Trophoblast cell (in vitro differentiated cells and primary cell): ENCODE results near the gene HEPACAM2.
A peak's percentile ranks its signal among the peaks of the same experiment; 100 is the strongest.

Source experiments
- DNase-seq, 2 donors: peaks; one replicate each; pipeline ENCODE4 v3.0.0-alpha.2; 2016
- H2AFZ ChIP-seq: 2 replicates; pipeline ENCODE4 v1.6.1; 2013; ENCODE audit warnings: low read length, moderate library complexity, mild to moderate bottlenecking; ENCODE audit not compliant: insufficient read depth, poor library complexity
- H2AK5ac ChIP-seq: 2 replicates; pipeline ENCODE4 v1.6.1; 2013; ENCODE audit warnings: mild to moderate bottlenecking, low read length
- H2BK120ac ChIP-seq: 2 replicates; pipeline ENCODE4 v1.6.1; 2013; ENCODE audit warnings: low read length, mild to moderate bottlenecking, moderate library complexity; ENCODE audit not compliant: insufficient read depth, poor library complexity
- H2BK12ac ChIP-seq: 2 replicates; pipeline ENCODE4 v1.6.1; 2013; ENCODE audit warnings: mild to moderate bottlenecking, low read length, moderate library complexity
- H2BK5ac ChIP-seq: 2 replicates; pipeline ENCODE4 v1.6.1; 2013; ENCODE audit warnings: low read length, low read depth, moderate library complexity, mild to moderate bottlenecking; ENCODE audit not compliant: poor library complexity
- H3K14ac ChIP-seq: 2 replicates; pipeline ENCODE4 v1.6.1; 2013; ENCODE audit warnings: mild to moderate bottlenecking, low read length
- H3K18ac ChIP-seq: 2 replicates; pipeline ENCODE4 v1.6.1; 2013; ENCODE audit warnings: mild to moderate bottlenecking, low read length
- H3K23ac ChIP-seq: 2 replicates; pipeline ENCODE4 v1.6.1; 2013; ENCODE audit warnings: low read length
- H3K27ac ChIP-seq: 2 replicates; pipeline ENCODE4 v1.5.1; 2013; ENCODE audit warnings: low read depth, mild to moderate bottlenecking, inconsistent platforms, low read length, moderate library complexity
- H3K27me3 ChIP-seq: 2 replicates; pipeline ENCODE4 v1.6.1; 2013; ENCODE audit warnings: inconsistent platforms, mild to moderate bottlenecking, low read length, moderate library complexity; ENCODE audit not compliant: insufficient read depth
- H3K36me3 ChIP-seq, 2 experiments: 1 replicate in 1 of 2; 2 replicates in 1 of 2; pipeline ENCODE4 v1.6.1; 2013; ENCODE audit warnings: low read length in 2 of 2, mild to moderate bottlenecking in 2 of 2, moderate library complexity in 1 of 2; ENCODE audit not compliant: insufficient read depth in 2 of 2, control insufficient read depth in 1 of 2
- H3K4ac ChIP-seq: 2 replicates; pipeline ENCODE4 v1.6.1; 2013; ENCODE audit warnings: low read depth, mild to moderate bottlenecking, low read length, moderate library complexity
- H3K4me1 ChIP-seq, 2 experiments: 1 replicate in 1 of 2; 2 replicates in 1 of 2; pipeline ENCODE4 v1.6.1; 2013; ENCODE audit warnings: low read length in 2 of 2, mild to moderate bottlenecking in 2 of 2, moderate library complexity in 1 of 2; ENCODE audit not compliant: insufficient read depth in 2 of 2, control insufficient read depth in 1 of 2
- H3K4me2 ChIP-seq: 2 replicates; pipeline ENCODE4 v1.6.1; 2013; ENCODE audit warnings: inconsistent platforms, mild to moderate bottlenecking, low read length, moderate library complexity
- H3K4me3 ChIP-seq: 2 replicates; pipeline ENCODE4 v1.5.1; 2013; ENCODE audit warnings: mild to moderate bottlenecking, low read depth, low read length, inconsistent platforms
- H3K79me1 ChIP-seq: one replicate; pipeline ENCODE4 v1.6.1; 2013; ENCODE audit warnings: low read length
- H3K79me2 ChIP-seq: 2 replicates; pipeline ENCODE4 v1.6.1; 2013; ENCODE audit warnings: low read length, mild to moderate bottlenecking; ENCODE audit not compliant: control insufficient read depth, insufficient read depth, poor library complexity
- H3K9ac ChIP-seq: 2 replicates; pipeline ENCODE4 v1.6.1; 2013; ENCODE audit warnings: mild to moderate bottlenecking, low read length
- H3K9me3 ChIP-seq: 2 replicates; pipeline ENCODE4 v1.6.1; 2013; ENCODE audit warnings: low read depth, mild to moderate bottlenecking, control low read depth, inconsistent platforms, low read length; ENCODE audit not compliant: insufficient read depth
- H4K12ac ChIP-seq: 2 replicates; pipeline ENCODE4 v1.6.1; 2013; ENCODE audit warnings: low read depth, mild to moderate bottlenecking, low read length, moderate library complexity
- H4K8ac ChIP-seq: 2 replicates; pipeline ENCODE4 v1.6.1; 2013; ENCODE audit warnings: low read depth, mild to moderate bottlenecking, low read length, moderate library complexity
- H4K91ac ChIP-seq: one replicate; pipeline ENCODE4 v1.6.1; 2013; ENCODE audit warnings: low read depth, mild to moderate bottlenecking, low read length, moderate library complexity
- WGBS: extraction: QIAGEN DNeasy Blood & Tissue Kit; methylation state at CpG from one replicate; pipeline ENCODE4 v1.1.7; 2013; ENCODE audit warnings: missing lambda C conversion rate; ENCODE audit not compliant: insufficient read length, insufficient coverage; ENCODE audit errors: extremely low coverage; 5-methylcytosine and 5-hydroxymethylcytosine counted together

The HEPACAM2 gene

GRCh38 chr7:93249491-93250148 lies 23.4 kb upstream of the HEPACAM2 start:
- Histone ChIP-seq H3K9ac (no peak overlapping the region), H4K91ac (no peak overlapping the region)
- no CpG with 5 or more reads among the region's 5 CpGs for WGBS

GRCh38 chr7:93245525-93246432 lies 19.5 kb upstream of the HEPACAM2 start:
- Histone ChIP-seq H2AFZ (no peak overlapping the region), H3K36me3 (no peaks in the 10 kb centered on the region), H3K79me1 (no peaks in the 10 kb centered on the region), H3K27ac (no peak overlapping the region), H3K4me2 (no peak overlapping the region), H3K14ac (no peak overlapping the region), H4K8ac (no peak overlapping the region), H2BK5ac (no peak overlapping the region), H4K91ac (no peak overlapping the region), H3K27me3 (no peaks in the 10 kb centered on the region), H3K4me1 (no peaks in the 10 kb centered on the region), H3K79me2 (no peaks in the 10 kb centered on the region), H3K4me3 (no peak overlapping the region), H2BK12ac (no peak overlapping the region), H3K4ac (no peak overlapping the region), H3K9ac (no peak overlapping the region), H2BK120ac (no peak overlapping the region), H2AK5ac (no peak overlapping the region), H4K12ac (no peak overlapping the region), H3K9me3 (no peaks in the 10 kb centered on the region), H3K23ac (no peak overlapping the region), H3K18ac (no peak overlapping the region)
- peak in 1 of 2 donors; percentile 70 for DNase-seq
- WGBS, result no CpG with 5 or more reads among the region's 9 CpGs

More at GRCh38 chr7:93249491-93250148, 23.4 kb upstream of the HEPACAM2 start:
- no peak overlapping the region for H4K8ac ChIP-seq
- H2BK120ac ChIP-seq, result no peak overlapping the region
- no peak overlapping the region for H3K23ac ChIP-seq
- H3K4ac ChIP-seq, result no peak overlapping the region
- H2BK5ac ChIP-seq, result no peak overlapping the region
- no peak overlapping the region for H3K14ac ChIP-seq
- H3K9me3 ChIP-seq, result no peaks in the 10 kb centered on the region
- DNase-seq, result peak; percentile 2 to 57
- H3K79me1 ChIP-seq, result no peaks in the 10 kb centered on the region
- H3K4me2 ChIP-seq, result no peak overlapping the region
- H3K27ac ChIP-seq, result no peak overlapping the region
- H4K12ac ChIP-seq, result no peak overlapping the region
- H3K4me1 ChIP-seq, result no peaks in the 10 kb centered on the region
- H3K4me3 ChIP-seq, result no peak overlapping the region
- H3K79me2 ChIP-seq, result no peaks in the 10 kb centered on the region
- no peaks in the 10 kb centered on the region for H3K27me3 ChIP-seq
- no peak overlapping the region for H2AFZ ChIP-seq
- H2BK12ac ChIP-seq, result no peak overlapping the region
- no peak overlapping the region for H3K18ac ChIP-seq
- no peak overlapping the region for H2AK5ac ChIP-seq
- no peaks in the 10 kb centered on the region for H3K36me3 ChIP-seq

- H3K27ac ChIP-seq, result no peak overlapping the region
- WGBS, result no CpG with 5 or more reads among the region's 3 CpGs
These were observed 15.8 kb upstream of the HEPACAM2 start for GRCh38 chr7:93242106-93242505.

GRCh38 chr7:93239824-93240223 lies 13.6 kb upstream of the HEPACAM2 start:
- no peak overlapping the region for H2BK120ac ChIP-seq
- no peak overlapping the region for H3K23ac ChIP-seq
- no peak overlapping the region for H4K12ac ChIP-seq
- no peaks in the 10 kb centered on the region for H3K36me3 ChIP-seq
- H3K9me3 ChIP-seq, result no peaks in the 10 kb centered on the region
- no peak overlapping the region for H2AK5ac ChIP-seq
- H3K27ac ChIP-seq, result no peak overlapping the region
- no peaks in the 10 kb centered on the region for H3K4me1 ChIP-seq
- no peak overlapping the region for H4K8ac ChIP-seq
- no peak overlapping the region for H3K9ac ChIP-seq
- no peaks in the 10 kb centered on the region for H3K27me3 ChIP-seq
- no peak overlapping the region for H3K4ac ChIP-seq
- H3K14ac ChIP-seq, result no peak overlapping the region
- H3K79me2 ChIP-seq, result no peaks in the 10 kb centered on the region
- no peak overlapping the region for H4K91ac ChIP-seq
- H2AFZ ChIP-seq, result no peak overlapping the region
- no peak overlapping the region for H3K4me3 ChIP-seq
- DNase-seq, result no peak
- H3K79me1 ChIP-seq, result no peaks in the 10 kb centered on the region
- no peak overlapping the region for H3K4me2 ChIP-seq
- H2BK5ac ChIP-seq, result no peak overlapping the region
- WGBS, result no CpG with 5 or more reads among the region's 4 CpGs
- no peak overlapping the region for H2BK12ac ChIP-seq
- H3K18ac ChIP-seq, result no peak overlapping the region

More at GRCh38 chr7:93242106-93242505, 15.8 kb upstream of the HEPACAM2 start:
- Histone ChIP-seq H3K4me2 (no peak overlapping the region), H2BK12ac (no peak overlapping the region), H2BK5ac (no peak overlapping the region), H2AK5ac (no peak overlapping the region), H3K14ac (no peak overlapping the region), H3K79me2 (no peaks in the 10 kb centered on the region), H3K23ac (no peak overlapping the region), H3K9me3 (no peaks in the 10 kb centered on the region), H3K4ac (no peak overlapping the region), H4K12ac (no peak overlapping the region), H3K9ac (no peak overlapping the region), H3K27me3 (no peaks in the 10 kb centered on the region), H3K4me1 (no peaks in the 10 kb centered on the region), H3K18ac (no peak overlapping the region), H4K91ac (no peak overlapping the region), H4K8ac (no peak overlapping the region), H3K4me3 (no peak overlapping the region), H2BK120ac (no peak overlapping the region), H2AFZ (no peak overlapping the region), H3K79me1 (no peaks in the 10 kb centered on the region), H3K36me3 (no peaks in the 10 kb centered on the region)
- DNase-seq, result no peak
